ENCODE data around the gene MXD3. TPM values are rescaled to one million over a fixed set of nuclear protein-coding genes. Genes with fewer than 3 reads are reported as not detected.

MXD3 gene
- total and polyA plus RNA-seq, 10 of the 15 experiments (the other 5 are each of a cell fraction or from before 2014, with no cell fraction given) = 0.24 to 29.8 (median 13.5) TPM

GRCh38 chr5:177303121-177303924, 8.4 kb downstream of the MXD3 start, which contains the start of the genes PRELID1 and RAB24 (continued):
- peak; percentile 94 for TF ChIP-seq USF1 (IDR thresholded peaks at IDR 0.05; ENCODE audit: borderline replicate concordance, extremely low read length, insufficient read depth, low read depth, low read length)
- peak; percentile 13; the same call in 1 of the 2 replicates for TF ChIP-seq ZSCAN29 (IDR thresholded peaks at IDR 0.05)
- peak; percentile 62 for TF ChIP-seq NR2C1 (IDR thresholded peaks at IDR 0.05)
- TF ChIP-seq POLR2AphosphoS5 (IDR thresholded peaks at IDR 0.05; ENCODE audit: low read length) = peak; percentile 39; the same call in 1 of the 2 replicates
- no peak for TF ChIP-seq NR2C2 (IDR thresholded peaks at IDR 0.05; ENCODE audit: borderline replicate concordance, control insufficient read depth, insufficient read length, low read depth)
- peak; percentile 47; the same call in 1 of the 2 replicates for TF ChIP-seq RB1 (IDR thresholded peaks at IDR 0.05; ENCODE audit: borderline replicate concordance)
- TF ChIP-seq E2F8 (IDR thresholded peaks at IDR 0.05; ENCODE audit: low read depth, partially characterized antibody) = no peak
- 0 out of 2 replicates have a peak, but pooled peaks have one; percentile 27 for TF ChIP-seq EED (IDR thresholded peaks at IDR 0.05; ENCODE audit: low read depth)
- peak; percentile 38; the same call in 1 of the 2 replicates for TF ChIP-seq HCFC1 (IDR thresholded peaks at IDR 0.05; ENCODE audit: low read length)
- TF ChIP-seq PKNOX1 (IDR thresholded peaks at IDR 0.05) = no peak
- TF ChIP-seq IRF3 (IDR thresholded peaks at IDR 0.05) = no peak
- peak; percentile 75 for TF ChIP-seq LARP7 (IDR thresholded peaks at IDR 0.05)
- peak; percentile 92 for TF ChIP-seq ATF3 (IDR thresholded peaks at IDR 0.05; ENCODE audit: borderline replicate concordance, extremely low read depth, low read depth, low read length)
- TF ChIP-seq GATAD2B (conservative IDR thresholded peaks at IDR 0.05; ENCODE audit: low read depth) = peak; percentile 85; the same call in 1 of the 2 replicates
- TF ChIP-seq TARDBP (IDR thresholded peaks at IDR 0.05; ENCODE audit: borderline replicate concordance) = no peak
- 0 out of 2 replicates have a peak, but pooled peaks have one; percentile 42 for TF ChIP-seq BCLAF1 (IDR thresholded peaks at IDR 0.05)
- peak in 1 of 2 experiments; percentile 60; a peak in 1 of 3 replicates for TF ChIP-seq EGR1 (IDR thresholded peaks at IDR 0.05; ENCODE audit: borderline replicate concordance in 1 of 2, low read depth in 2 of 2, low read length in 2 of 2)

Measured in GM12878 (cell line).